ENCODE results near the gene URB1.

GRCh38 chr21:32285476-32285875 is 107.3 kb downstream of the URB1 start:
- TF ChIP-seq, protein P1, sequence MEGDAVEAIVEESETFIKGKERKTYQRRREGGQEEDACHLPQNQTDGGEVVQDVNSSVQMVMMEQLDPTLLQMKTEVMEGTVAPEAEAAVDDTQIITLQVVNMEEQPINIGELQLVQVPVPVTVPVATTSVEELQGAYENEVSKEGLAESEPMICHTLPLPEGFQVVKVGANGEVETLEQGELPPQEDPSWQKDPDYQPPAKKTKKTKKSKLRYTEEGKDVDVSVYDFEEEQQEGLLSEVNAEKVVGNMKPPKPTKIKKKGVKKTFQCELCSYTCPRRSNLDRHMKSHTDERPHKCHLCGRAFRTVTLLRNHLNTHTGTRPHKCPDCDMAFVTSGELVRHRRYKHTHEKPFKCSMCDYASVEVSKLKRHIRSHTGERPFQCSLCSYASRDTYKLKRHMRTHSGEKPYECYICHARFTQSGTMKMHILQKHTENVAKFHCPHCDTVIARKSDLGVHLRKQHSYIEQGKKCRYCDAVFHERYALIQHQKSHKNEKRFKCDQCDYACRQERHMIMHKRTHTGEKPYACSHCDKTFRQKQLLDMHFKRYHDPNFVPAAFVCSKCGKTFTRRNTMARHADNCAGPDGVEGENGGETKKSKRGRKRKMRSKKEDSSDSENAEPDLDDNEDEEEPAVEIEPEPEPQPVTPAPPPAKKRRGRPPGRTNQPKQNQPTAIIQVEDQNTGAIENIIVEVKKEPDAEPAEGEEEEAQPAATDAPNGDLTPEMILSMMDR (IDR thresholded peaks at IDR 0.05; ENCODE audit: insufficient read depth, low read length, poor library complexity, severe bottlenecking), result no peak
- no peak for TF ChIP-seq EZH2phosphoT487 (conservative IDR thresholded peaks at IDR 0.05; ENCODE audit: low read length)
